Mucosa of descending colon (tissue), 3 donors: ENCODE data around the gene UGT1A1. TPM values are rescaled to one million over a fixed set of nuclear protein-coding genes. Genes with fewer than 3 reads are reported as not detected.

Experiments used
- ATAC-seq: fragments of 200-7000 bp; cut with Tn5 transposase; one replicate; pipeline ENCODE4 v1.9.1; 2020; ENCODE audit warnings: mild to moderate bottlenecking, moderate library complexity
- DNase-seq, 3 donors: peaks; one replicate each; pipeline ENCODE4 v3.0.0-alpha.2; 2020
- H3K36me3 ChIP-seq: fragments of 200-600 bp; one replicate; pipeline ENCODE4 v1.8.0; 2021; ENCODE audit warnings: low read depth, mild to moderate bottlenecking
- H3K4me1 ChIP-seq: fragments of 200-600 bp; one replicate; pipeline ENCODE4 v1.8.0; 2021; ENCODE audit warnings: low read depth, mild to moderate bottlenecking
- H3K4me3 ChIP-seq: fragments of 200-600 bp; one replicate; pipeline ENCODE4 v1.8.0; 2021; ENCODE audit warnings: mild to moderate bottlenecking
- H3K9me3 ChIP-seq: fragments of 200-600 bp; one replicate; pipeline ENCODE4 v1.8.0; 2021; ENCODE audit warnings: mild to moderate bottlenecking
- CTCF ChIP-seq: fragments of 200-600 bp; IDR thresholded peaks from one replicate; pipeline ENCODE4 v1.8.0; 2022; ENCODE audit warnings: antibody characterized with exemption, mild to moderate bottlenecking
- intact Hi-C, 2 donors: fragments of 100-400 bp; cut with DNase I in 1 of 2; cut with micrococcal nuclease in 1 of 2; formaldehyde crosslinking; loops; one replicate each; pipeline versions ENCODE4 v1.11.0 to v1.11.1; 2022; cut with DNase I, micrococcal nuclease
- total RNA-seq, 3 donors: library from RNA; stranded (reverse); fragmentation: NEBNext Ultra II Directional in 2 of 3; extraction: Animal tissue kit (Norgen Biotek cat#: 25700) in 2 of 3; gene quantifications; one replicate each; pipeline versions ENCODE4 v1.2.1 to v1.2.4, GENCODE V29; 2021 to 2023
- donor health status: DM: no; HTN: no; CAD: no; lungs with moderate emphysema.
- donor health status: DM: no; HTN: no; CAD: no.
- donor health status: DM: no; HTN: yes; CAD: no.

The UGT1A1 gene
- total RNA-seq, 3 donors from 2014 or later = 4.0 to 7.0 (median 4.9) TPM

GRCh38 chr2:233816771-233817170 is 56.7 kb downstream of the UGT1A1 start:
- intact Hi-C loops = no loop called here
- H3K4me3 ChIP-seq = no peak overlapping the region
- ATAC-seq (no peak), DNase-seq (peak in 1 of 3 donors; percentile 16)
- no peaks in the 10 kb centered on the region for H3K36me3 ChIP-seq
- TF ChIP-seq CTCF = no peak
- no peaks in the 10 kb centered on the region for H3K4me1 ChIP-seq
- no peaks in the 10 kb centered on the region for H3K9me3 ChIP-seq

GRCh38 chr2:233817361-233817911 is 57.4 kb downstream of the UGT1A1 start:
- Histone ChIP-seq H3K9me3 (no peaks in the 10 kb centered on the region), H3K36me3 (no peaks in the 10 kb centered on the region), H3K4me1 (no peaks in the 10 kb centered on the region), H3K4me3 (no peak overlapping the region)
- TF ChIP-seq CTCF = no peak
- ATAC-seq = peak; percentile 14
- intact Hi-C loops = no loop called here
- no peak for DNase-seq

- Histone ChIP-seq H3K9me3 (no peaks in the 10 kb centered on the region), H3K36me3 (no peaks in the 10 kb centered on the region), H3K4me3 (no peak overlapping the region), H3K4me1 (no peaks in the 10 kb centered on the region)
- DNase-seq (no peak), ATAC-seq (peak; percentile 52)
- TF ChIP-seq CTCF = no peak
- intact Hi-C loops = no loop called here
These were observed 58.0 kb downstream of the UGT1A1 start for GRCh38 chr2:233817995-233818638.

- ATAC-seq = no peak
- H3K36me3 ChIP-seq = no peaks in the 10 kb centered on the region
- intact Hi-C loops = no loop called here
- no peaks in the 10 kb centered on the region for H3K9me3 ChIP-seq
- no peaks in the 10 kb centered on the region for H3K4me1 ChIP-seq
- no peak for TF ChIP-seq CTCF
- no peak for DNase-seq
- no peak overlapping the region for H3K4me3 ChIP-seq
These were observed 58.9 kb downstream of the UGT1A1 start for GRCh38 chr2:233818639-233819621.

- Histone ChIP-seq H3K4me1 (no peaks in the 10 kb centered on the region), H3K36me3 (no peaks in the 10 kb centered on the region), H3K4me3 (no peak overlapping the region), H3K9me3 (no peaks in the 10 kb centered on the region)
- intact Hi-C loops = no loop called here
- DNase-seq (no peak), ATAC-seq (no peak)
- no peak for TF ChIP-seq CTCF
These were observed 60.1 kb downstream of the UGT1A1 start for GRCh38 chr2:233819884-233820773.
